ENCODE measurements around the gene STAC3.

- no peak for TF ChIP-seq EZH2phosphoT487 (IDR thresholded peaks at IDR 0.05)
- TF ChIP-seq CTCF (IDR thresholded peaks at IDR 0.05), result no peak
Observed at GRCh38 chr12:57262126-57262822, 11.3 kb upstream of the STAC3 start.

Measured in neural progenitor cell (in vitro differentiated cells).